ENCODE measurements around the gene WNT5B. TPM values are rescaled to one million over a fixed set of nuclear protein-coding genes. Genes with fewer than 3 reads are reported as not detected.

WNT5B gene
- total RNA-seq, 1 donor = 78.2 TPM

DNA sequence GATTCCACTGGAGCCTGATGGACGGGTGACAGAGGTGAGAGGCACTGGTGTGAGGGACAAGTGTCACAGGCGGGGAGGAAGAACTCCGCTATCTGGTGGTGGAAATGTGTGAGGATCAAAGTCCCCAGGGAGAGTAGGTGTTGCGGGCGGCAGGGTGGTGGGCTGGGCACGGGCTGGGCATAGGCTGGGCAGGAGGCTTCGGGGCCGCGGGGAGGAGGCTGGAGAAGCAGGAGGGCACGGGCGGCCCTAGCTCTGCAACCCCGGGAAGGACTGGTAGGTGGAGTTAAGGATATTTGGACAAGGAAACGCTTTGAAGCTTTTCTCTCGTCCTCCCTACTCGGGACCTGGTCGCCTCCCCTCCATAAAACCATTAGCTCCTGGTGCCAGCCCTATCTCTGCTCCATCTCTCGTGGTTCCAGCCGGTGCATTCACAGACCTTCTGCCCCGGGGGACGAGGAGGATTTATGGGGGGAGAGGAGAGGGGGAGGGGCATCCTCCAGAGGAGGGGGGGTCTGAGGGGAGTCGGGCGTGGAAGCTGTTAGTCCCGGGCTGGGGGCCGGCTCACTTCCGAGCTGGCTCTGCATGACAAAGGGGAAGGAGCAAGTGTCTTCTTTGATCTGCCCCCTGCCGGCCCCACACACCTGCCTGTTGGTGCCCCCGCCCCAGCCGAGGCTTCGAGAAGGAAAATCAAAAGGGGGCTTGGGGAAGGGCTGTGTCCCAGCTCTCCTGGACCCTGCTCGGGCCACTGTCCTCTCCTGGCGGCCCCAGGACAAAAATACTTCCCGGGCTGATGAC lies 504 bp downstream of the WNT5B start:
- H3K4me3 ChIP-seq (ENCODE audit: low read depth, low read length) = peak overlapping the region; percentile 54
- DNase-seq (ENCODE audit: low read depth) = no peak
- peak; percentile 17 for TF ChIP-seq CTCF (IDR thresholded peaks at IDR 0.05; ENCODE audit: insufficient read depth, low read depth, low read length)

DNA sequence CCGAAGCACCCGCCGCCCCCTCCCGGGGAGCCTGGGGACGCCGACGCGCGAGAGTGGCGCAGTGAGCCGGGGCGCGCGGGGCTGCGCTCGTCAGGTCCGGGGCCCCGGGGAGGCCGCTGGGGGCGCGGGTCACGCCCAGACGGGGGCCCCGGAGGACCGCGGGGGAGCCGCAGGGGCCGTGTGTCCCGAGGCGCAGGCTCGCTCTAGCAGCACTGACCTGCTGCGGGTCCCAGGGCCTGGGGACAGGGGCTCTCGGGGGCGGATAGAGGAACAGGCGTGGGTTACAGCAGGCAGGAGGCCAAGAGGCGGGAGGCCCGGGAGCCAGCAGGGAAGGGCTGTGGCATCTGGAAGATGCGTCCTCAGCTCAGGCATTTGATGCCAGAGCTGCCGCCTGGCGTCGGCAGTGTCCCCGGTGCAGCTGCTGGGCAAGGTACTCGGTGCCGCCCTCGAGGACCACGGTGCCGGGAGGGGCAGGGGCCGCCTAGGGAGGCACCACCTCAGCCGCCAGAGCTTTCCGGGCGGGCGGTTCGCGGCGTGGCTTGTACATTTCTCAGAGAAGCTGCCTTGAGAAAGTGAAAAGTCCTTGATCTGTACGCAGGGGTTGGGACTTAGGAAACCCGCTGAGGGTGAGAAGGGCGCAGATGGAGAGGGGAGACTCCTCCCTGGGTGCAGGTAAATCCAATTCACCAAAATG lies 1.2 kb downstream of the WNT5B start:
- DNase-seq (ENCODE audit: low read depth) = no peak
- TF ChIP-seq CTCF (IDR thresholded peaks at IDR 0.05; ENCODE audit: insufficient read depth, low read depth, low read length) = peak; percentile 9
- peak overlapping the region; percentile 54 for H3K4me3 ChIP-seq (ENCODE audit: low read depth, low read length)

GRCh38 chr12:1630827-1631591 lies 2.0 kb downstream of the WNT5B start:
- peak; percentile 46 for DNase-seq (ENCODE audit: low read depth)
- no peak for TF ChIP-seq CTCF (IDR thresholded peaks at IDR 0.05; ENCODE audit: insufficient read depth, low read depth, low read length)
- H3K4me3 ChIP-seq (ENCODE audit: low read depth, low read length) = peak overlapping the region; percentile 54

DNA sequence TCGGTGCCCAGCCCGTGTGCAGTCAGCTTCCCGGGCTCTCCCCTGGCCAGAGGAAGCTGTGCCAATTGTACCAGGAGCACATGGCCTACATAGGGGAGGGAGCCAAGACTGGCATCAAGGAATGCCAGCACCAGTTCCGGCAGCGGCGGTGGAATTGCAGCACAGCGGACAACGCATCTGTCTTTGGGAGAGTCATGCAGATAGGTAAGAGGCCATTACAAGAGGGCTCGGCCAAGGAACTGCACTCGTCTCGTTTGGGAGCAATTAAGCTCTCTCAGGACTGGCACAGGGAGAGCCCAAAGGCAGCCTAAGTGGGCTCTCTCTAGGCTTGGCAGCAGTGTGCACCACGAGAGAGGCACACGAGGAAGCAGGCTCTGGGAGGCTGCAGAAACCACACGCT lies 3.7 kb downstream of the WNT5B start:
- TF ChIP-seq CTCF (IDR thresholded peaks at IDR 0.05; ENCODE audit: insufficient read depth, low read depth, low read length) = no peak
- no peak overlapping the region for H3K4me3 ChIP-seq (ENCODE audit: low read depth, low read length)
- no peak for DNase-seq (ENCODE audit: low read depth)

- TF ChIP-seq CTCF (IDR thresholded peaks at IDR 0.05; ENCODE audit: insufficient read depth, low read depth, low read length) = no peak
- DNase-seq (ENCODE audit: low read depth) = no peak
- H3K4me3 ChIP-seq (ENCODE audit: low read depth, low read length) = no peak overlapping the region
Measured at GRCh38 chr12:1633459-1633858, 4.4 kb downstream of the WNT5B start.

- H3K4me3 ChIP-seq (ENCODE audit: low read depth, low read length) = no peak overlapping the region
- DNase-seq (ENCODE audit: low read depth) = no peak
- no peak for TF ChIP-seq CTCF (IDR thresholded peaks at IDR 0.05; ENCODE audit: insufficient read depth, low read depth, low read length)
Measured at GRCh38 chr12:1634149-1634548, 5.1 kb downstream of the WNT5B start.
